Ishikawa (cell line): ENCODE data around the gene TMSB4X.

ENCODE experiments used
- CEBPB ChIP-seq: IDR thresholded peaks from 2 replicates; pipeline ENCODE4 v1.6.1; 2012
- CREB1 ChIP-seq: IDR thresholded peaks from 2 replicates; pipeline ENCODE4 v1.6.1; 2012; ENCODE audit warnings: low read depth
- EGR1 ChIP-seq: IDR thresholded peaks from 2 replicates; pipeline ENCODE4 v1.6.1; 2012
- EP300 ChIP-seq: IDR thresholded peaks from 2 replicates; pipeline ENCODE4 v1.6.1; 2012; ENCODE audit warnings: borderline replicate concordance
- FOXM1 ChIP-seq: IDR thresholded peaks from 2 replicates; pipeline ENCODE4 v1.6.1; 2012; ENCODE audit warnings: low read depth, borderline replicate concordance
- MAX ChIP-seq: IDR thresholded peaks from 2 replicates; pipeline ENCODE4 v1.6.1; 2012
- RAD21 ChIP-seq: IDR thresholded peaks from 2 replicates; pipeline ENCODE4 v1.6.1; 2012; ENCODE audit warnings: low read depth
- TCF12 ChIP-seq: IDR thresholded peaks from 2 replicates; pipeline ENCODE4 v1.6.1; 2012; ENCODE audit warnings: low read depth
- TEAD4 ChIP-seq: IDR thresholded peaks from 2 replicates; pipeline ENCODE4 v1.6.1; 2012
- ZBTB7A ChIP-seq: IDR thresholded peaks from 2 replicates; pipeline ENCODE4 v1.6.1; 2012; ENCODE audit warnings: low read depth

- TF ChIP-seq RAD21 (no peak), EGR1 (no peak), CREB1 (no peak), MAX (no peak), TEAD4 (no peak), EP300 (no peak), CEBPB (no peak), ZBTB7A (no peak), TCF12 (no peak), FOXM1 (no peak)
Observed at GRCh38 chrX:12958059-12958458, 16.9 kb upstream of the TMSB4X start.
